Skeletal muscle cell (primary cell): Measurements from ENCODE around the gene SKAP1.

Source experiments
- DNase-seq: peaks from one replicate; pipeline ENCODE4 v3.0.0-alpha.2; 2010; ENCODE audit warnings: low read depth
- H3K4me3 ChIP-seq: 2 replicates; pipeline ENCODE4 v1.5.1; 2011; ENCODE audit warnings: low read depth, mild to moderate bottlenecking, control low read depth, low read length, moderate library complexity

The SKAP1 gene

GRCh38 chr17:48429638-48430586 lies at the start of gene SKAP1:
Gene SKAP1 (minus strand): TSS chr17:48430214.
- no peak for DNase-seq
- no peak within 1 kb of the TSS for H3K4me3 ChIP-seq

- H3K4me3 ChIP-seq, result no peak overlapping the region
- no peak for DNase-seq
Observed at GRCh38 chr17:48479014-48479402, 49.0 kb upstream of the SKAP1 start.

GRCh38 chr17:48478224-48479013 lies 48.4 kb upstream of the SKAP1 start:
- no peak overlapping the region for H3K4me3 ChIP-seq
- DNase-seq, result no peak

- no peak for DNase-seq
Observed at GRCh38 chr17:48477221-48477620, 47.2 kb upstream of the SKAP1 start.

GRCh38 chr17:48472411-48473281 lies 42.6 kb upstream of the SKAP1 start:
- DNase-seq, result peak; percentile 32
- no peak overlapping the region for H3K4me3 ChIP-seq

More at GRCh38 chr17:48477221-48477620, 47.2 kb upstream of the SKAP1 start:
- H3K4me3 ChIP-seq, result no peak overlapping the region

GRCh38 chr17:48471817-48472410 lies 41.9 kb upstream of the SKAP1 start:
- H3K4me3 ChIP-seq, result no peak overlapping the region
- no peak for DNase-seq

- no peak for DNase-seq
- H3K4me3 ChIP-seq, result no peak overlapping the region
Observed at GRCh38 chr17:48470388-48471034, 40.5 kb upstream of the SKAP1 start.

- H3K4me3 ChIP-seq, result no peak overlapping the region
- DNase-seq, result no peak
Observed at GRCh38 chr17:48469227-48469626, 39.2 kb upstream of the SKAP1 start.

- no peak for DNase-seq
Observed at GRCh38 chr17:48468299-48468698, 38.3 kb upstream of the SKAP1 start.

GRCh38 chr17:48465884-48466283 lies 35.9 kb upstream of the SKAP1 start:
- H3K4me3 ChIP-seq, result no peak overlapping the region
- DNase-seq, result no peak

More at GRCh38 chr17:48468299-48468698, 38.3 kb upstream of the SKAP1 start:
- no peak overlapping the region for H3K4me3 ChIP-seq

- no peak for DNase-seq
- H3K4me3 ChIP-seq, result no peak overlapping the region
Observed at GRCh38 chr17:48463526-48463925, 33.5 kb upstream of the SKAP1 start.

- no peak for DNase-seq
- H3K4me3 ChIP-seq, result no peak overlapping the region
Observed at GRCh38 chr17:48462946-48463345, 32.9 kb upstream of the SKAP1 start.

GRCh38 chr17:48460052-48460451 lies 30.0 kb upstream of the SKAP1 start:
- DNase-seq, result no peak
- no peak overlapping the region for H3K4me3 ChIP-seq

GRCh38 chr17:48459070-48459844 lies 29.2 kb upstream of the SKAP1 start:
- DNase-seq, result no peak
- H3K4me3 ChIP-seq, result no peak overlapping the region

- no peak for DNase-seq
- H3K4me3 ChIP-seq, result no peak overlapping the region
Observed at GRCh38 chr17:48457080-48457836, 27.2 kb upstream of the SKAP1 start.

- no peak overlapping the region for H3K4me3 ChIP-seq
- DNase-seq, result no peak
Observed at GRCh38 chr17:48456589-48456988, 26.6 kb upstream of the SKAP1 start.

GRCh38 chr17:48455791-48456190 lies 25.8 kb upstream of the SKAP1 start:
- DNase-seq, result no peak
- no peak overlapping the region for H3K4me3 ChIP-seq
